Activated naive CD4-positive, alpha-beta T cell treated with anti-CD3 and anti-CD28 coated beads, Interleukin-2, amount 50 U/mL, for 24 hours (primary cell): ENCODE results near the gene PNMA1.

Experiments
- H3K27ac Mint-ChIP-seq: one replicate; pipeline ENCODE4 v1.8.0; 2021; ENCODE audit warnings: mild to moderate bottlenecking, mixed read lengths
- H3K27me3 Mint-ChIP-seq: one replicate; pipeline ENCODE4 v1.8.0; 2021; ENCODE audit warnings: mixed read lengths
- H3K36me3 Mint-ChIP-seq: one replicate; pipeline ENCODE4 v1.8.0; 2021; ENCODE audit warnings: mixed read lengths
- H3K4me1 Mint-ChIP-seq: one replicate; pipeline ENCODE4 v1.8.0; 2021; ENCODE audit warnings: mixed read lengths
- H3K4me3 Mint-ChIP-seq: one replicate; pipeline ENCODE4 v1.8.0; 2021; ENCODE audit warnings: mild to moderate bottlenecking, mixed read lengths
- H3K9me3 Mint-ChIP-seq: one replicate; pipeline ENCODE4 v1.8.0; 2021; ENCODE audit warnings: mixed read lengths

PNMA1 gene

DNA sequence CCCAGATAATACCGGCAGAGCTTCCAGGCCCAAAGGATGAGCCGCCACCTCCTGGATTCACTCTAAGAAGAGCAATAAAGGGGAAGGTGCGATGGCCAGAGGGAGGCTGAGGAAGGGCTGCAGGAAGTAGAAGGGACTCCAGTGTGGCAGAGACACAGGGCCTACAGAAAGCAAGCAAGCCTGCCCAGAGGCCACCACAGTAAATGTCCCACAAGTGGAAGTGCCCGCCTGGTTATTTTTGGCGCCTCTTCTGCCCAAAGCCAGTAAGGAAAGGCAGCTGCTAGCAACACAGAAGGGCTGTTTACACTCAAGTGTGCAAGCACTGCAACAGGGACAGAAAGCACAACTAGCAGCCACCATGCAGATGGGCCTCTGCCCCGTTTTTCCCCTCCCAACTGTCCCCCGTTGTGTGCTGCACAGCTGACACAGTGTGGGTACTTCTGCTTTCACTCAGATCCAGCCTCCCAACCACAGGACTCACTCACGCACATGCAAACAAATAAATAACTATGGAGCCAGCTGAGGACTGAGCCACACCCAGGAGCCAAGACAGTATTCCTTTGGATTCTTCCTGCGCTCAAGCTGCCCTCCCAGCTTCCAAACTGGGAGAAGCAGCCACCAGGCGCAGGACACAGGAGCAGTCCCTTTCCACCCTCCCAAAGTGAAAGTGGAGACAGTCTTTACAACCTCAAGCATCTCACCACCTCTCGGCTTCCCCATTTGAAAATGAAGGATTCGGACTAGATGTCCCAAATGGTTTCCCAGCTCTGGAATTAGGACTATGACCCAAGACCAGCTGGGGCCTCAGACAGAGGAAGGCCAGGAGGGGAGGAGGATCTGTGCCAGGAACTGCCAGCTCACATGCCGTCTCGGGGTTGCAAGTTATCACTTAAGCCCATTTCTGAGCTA, 40.0 kb upstream of the PNMA1 start:
- Mint-ChIP-seq H3K36me3 (no peaks in the 10 kb centered on the region), H3K4me3 (peak overlapping the region; percentile 94), H3K4me1 (peaks cover 89% of the 10 kb centered on the region), H3K27me3 (no peaks in the 10 kb centered on the region), H3K9me3 (no peaks in the 10 kb centered on the region), H3K27ac (peak overlapping the region; percentile 98)

DNA sequence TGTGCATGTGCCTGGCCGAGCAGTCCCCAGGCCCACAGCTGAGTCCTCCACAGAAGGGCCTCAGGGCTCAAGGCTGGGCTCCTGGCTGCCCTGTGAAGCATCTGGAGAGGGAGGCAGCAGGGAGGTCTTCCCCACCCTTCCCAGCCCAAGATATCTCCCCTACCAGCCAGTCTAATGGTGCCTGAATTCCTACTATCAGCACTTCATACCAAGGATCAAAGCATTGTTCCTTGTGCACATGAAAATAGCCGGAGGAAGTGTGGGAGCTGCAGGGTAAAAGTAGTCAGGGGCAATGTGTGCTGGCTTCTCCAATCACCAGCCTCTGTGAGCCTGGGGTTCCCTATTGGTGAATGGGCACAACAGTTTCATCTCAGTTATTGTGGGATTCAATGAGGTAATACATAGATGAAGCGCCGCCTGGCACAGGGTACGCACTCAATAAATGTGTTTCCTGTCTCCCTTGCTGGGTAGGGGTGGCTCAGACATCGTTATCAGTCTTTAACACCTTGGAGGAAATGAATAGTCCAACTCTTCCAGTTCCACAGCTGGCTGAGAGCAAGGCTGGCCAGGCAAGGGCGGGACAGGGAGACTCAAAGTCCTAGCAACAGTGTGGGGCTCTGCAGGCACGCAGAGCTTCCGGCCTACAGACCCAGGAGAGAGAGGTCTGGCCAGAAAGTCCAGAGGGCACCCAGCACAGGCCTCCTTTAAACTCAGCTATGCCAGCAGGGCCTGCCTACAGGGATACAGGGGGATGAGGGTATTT, 39.1 kb upstream of the PNMA1 start:
- Mint-ChIP-seq H3K9me3 (no peaks in the 10 kb centered on the region), H3K27me3 (no peaks in the 10 kb centered on the region), H3K4me1 (peaks cover 97% of the 10 kb centered on the region), H3K27ac (peak overlapping the region; percentile 98), H3K36me3 (no peaks in the 10 kb centered on the region), H3K4me3 (peak overlapping the region; percentile 94)

- Mint-ChIP-seq H3K4me3 (peak overlapping the region; percentile 94), H3K9me3 (no peaks in the 10 kb centered on the region), H3K4me1 (peaks cover 98% of the 10 kb centered on the region), H3K27me3 (no peaks in the 10 kb centered on the region), H3K36me3 (no peaks in the 10 kb centered on the region), H3K27ac (peak overlapping the region; percentile 95)
Observed at GRCh38 chr14:73752297-73752992, 38.3 kb upstream of the PNMA1 start.

GRCh38 chr14:73751157-73751691, 37.0 kb upstream of the PNMA1 start:
- Mint-ChIP-seq H3K36me3 (no peaks in the 10 kb centered on the region), H3K4me3 (no peak overlapping the region), H3K27me3 (no peaks in the 10 kb centered on the region), H3K9me3 (no peaks in the 10 kb centered on the region), H3K4me1 (peaks cover 97% of the 10 kb centered on the region), H3K27ac (peak overlapping the region; percentile 14)

- Mint-ChIP-seq H3K4me1 (peaks cover 95% of the 10 kb centered on the region), H3K27ac (peak overlapping the region; percentile 12), H3K27me3 (no peaks in the 10 kb centered on the region), H3K4me3 (no peak overlapping the region), H3K36me3 (no peaks in the 10 kb centered on the region), H3K9me3 (no peaks in the 10 kb centered on the region)
Observed at GRCh38 chr14:73750531-73750901, 36.3 kb upstream of the PNMA1 start.

GRCh38 chr14:73749706-73750530, 35.7 kb upstream of the PNMA1 start:
- Mint-ChIP-seq H3K27me3 (no peaks in the 10 kb centered on the region), H3K36me3 (no peaks in the 10 kb centered on the region), H3K9me3 (no peaks in the 10 kb centered on the region), H3K4me3 (no peak overlapping the region), H3K4me1 (peaks cover 95% of the 10 kb centered on the region), H3K27ac (no peak overlapping the region)

DNA sequence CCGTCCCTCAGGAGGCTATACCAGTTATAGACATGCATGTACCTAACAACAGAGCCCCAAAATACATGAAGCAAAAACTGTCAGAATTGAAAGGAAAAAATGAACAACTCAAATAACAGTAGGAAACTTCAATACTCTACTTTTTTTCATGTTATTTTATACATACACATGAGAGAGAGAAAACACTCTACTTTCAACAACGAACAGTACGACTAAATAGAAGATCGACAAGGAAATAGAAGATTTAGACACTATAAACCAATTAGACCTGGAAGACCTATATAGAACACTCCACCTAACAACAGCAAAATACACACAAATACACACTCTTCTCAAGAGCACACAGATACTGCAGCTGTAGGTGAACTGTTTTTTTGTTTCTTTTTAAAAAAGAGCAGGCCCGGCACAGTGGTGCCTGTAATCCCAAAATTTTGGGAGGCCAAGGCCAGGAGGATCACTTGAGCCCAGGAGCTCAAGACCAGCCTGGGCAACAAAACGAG, 34.7 kb upstream of the PNMA1 start:
- H3K9me3 Mint-ChIP-seq: no peaks in the 10 kb centered on the region
- peak overlapping the region; percentile 48 for H3K4me3 Mint-ChIP-seq
- peaks cover 95% of the 10 kb centered on the region for H3K4me1 Mint-ChIP-seq
- H3K27me3 Mint-ChIP-seq: no peaks in the 10 kb centered on the region
- H3K27ac Mint-ChIP-seq: peak overlapping the region; percentile 47
- no peaks in the 10 kb centered on the region for H3K36me3 Mint-ChIP-seq

DNA sequence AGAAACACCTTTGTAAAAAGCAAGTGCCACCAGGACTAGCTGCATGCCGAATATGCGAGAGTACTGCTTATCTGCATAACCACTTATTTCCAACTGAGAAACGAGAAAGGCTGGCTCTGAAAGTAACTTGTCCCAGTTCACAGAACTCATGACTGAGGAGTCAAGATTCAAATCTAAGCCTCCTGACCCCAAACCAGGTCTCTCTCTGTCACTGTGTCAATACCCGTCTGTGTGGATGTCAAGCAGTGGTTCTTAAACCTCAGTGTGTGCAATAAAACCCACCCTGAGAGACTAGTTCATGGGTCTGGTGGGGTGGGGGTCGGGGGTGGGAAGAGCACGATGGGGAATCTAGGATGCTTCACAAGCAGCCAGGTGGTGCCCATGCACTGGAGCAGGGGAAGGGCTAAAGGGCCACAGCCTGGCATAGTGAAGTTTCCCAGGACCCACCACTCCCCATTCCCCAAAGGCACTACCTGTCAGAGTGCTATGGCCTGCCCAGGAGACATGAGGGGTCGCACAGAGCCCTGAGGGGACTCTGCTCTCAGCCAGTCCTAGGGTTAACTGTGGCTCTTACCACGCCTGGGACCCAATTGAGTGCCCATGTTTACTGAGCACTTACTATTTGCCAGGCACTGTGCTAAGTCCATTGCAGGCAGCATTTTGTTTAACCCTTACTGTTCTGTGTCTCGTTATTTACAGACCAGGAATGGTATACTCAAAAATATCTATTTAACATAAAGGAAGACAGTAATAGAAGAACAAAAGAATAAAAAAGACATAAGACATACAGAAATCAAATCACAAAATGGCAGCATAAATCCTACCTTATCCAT, 33.4 kb upstream of the PNMA1 start:
- Mint-ChIP-seq H3K4me3 (peak overlapping the region; percentile 42), H3K36me3 (no peaks in the 10 kb centered on the region), H3K4me1 (peaks cover 95% of the 10 kb centered on the region), H3K27ac (peak overlapping the region; percentile 97), H3K9me3 (no peaks in the 10 kb centered on the region), H3K27me3 (no peaks in the 10 kb centered on the region)

GRCh38 chr14:73746520-73747378, 32.6 kb upstream of the PNMA1 start:
- no peaks in the 10 kb centered on the region for H3K27me3 Mint-ChIP-seq
- H3K4me3 Mint-ChIP-seq: peak overlapping the region; percentile 23

GRCh38 chr14:73745571-73746519, 31.7 kb upstream of the PNMA1 start:
- Mint-ChIP-seq H3K9me3 (no peaks in the 10 kb centered on the region), H3K4me3 (no peak overlapping the region), H3K27me3 (no peaks in the 10 kb centered on the region), H3K27ac (peak overlapping the region; percentile 80), H3K36me3 (no peaks in the 10 kb centered on the region), H3K4me1 (peaks cover 96% of the 10 kb centered on the region)

More at GRCh38 chr14:73746520-73747378, 32.6 kb upstream of the PNMA1 start:
- H3K36me3 Mint-ChIP-seq: no peaks in the 10 kb centered on the region
- H3K27ac Mint-ChIP-seq: peak overlapping the region; percentile 97
- peaks cover 95% of the 10 kb centered on the region for H3K4me1 Mint-ChIP-seq
- H3K9me3 Mint-ChIP-seq: no peaks in the 10 kb centered on the region

DNA sequence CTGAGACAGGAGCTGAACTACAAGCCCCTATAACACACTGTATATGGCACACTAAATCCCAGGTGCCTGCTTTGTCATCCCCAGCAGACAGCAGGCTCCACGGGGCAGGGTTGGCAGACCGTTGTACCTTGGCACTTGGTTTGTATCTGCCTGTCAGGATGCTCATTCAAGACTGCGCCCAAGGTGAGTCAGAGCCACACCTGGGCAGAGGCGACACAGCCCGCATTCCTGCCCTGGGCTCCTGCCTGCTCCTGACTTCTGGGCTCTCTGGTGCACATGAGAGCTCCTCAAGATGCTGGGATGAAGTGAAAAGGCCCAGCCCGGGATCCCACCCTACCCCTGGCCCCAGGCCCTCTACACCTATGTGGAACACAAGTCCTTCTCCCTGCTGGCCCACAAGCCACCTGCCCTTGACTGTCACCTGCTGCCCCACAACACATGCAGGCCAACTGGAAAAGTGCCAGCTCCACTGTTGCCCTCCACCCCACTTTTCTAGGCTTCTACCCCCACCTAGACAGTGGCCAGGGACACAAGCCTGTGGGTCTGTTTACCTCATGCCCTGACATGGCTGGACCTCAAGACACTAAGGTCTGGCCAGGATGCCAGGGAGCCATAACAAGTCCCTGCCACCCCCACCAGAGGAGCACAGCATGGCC, 30.8 kb upstream of the PNMA1 start:
- H3K27ac Mint-ChIP-seq: peak overlapping the region; percentile 94
- peaks cover 96% of the 10 kb centered on the region for H3K4me1 Mint-ChIP-seq

More for the DNA sequence above, 30.8 kb upstream of the PNMA1 start:
- no peaks in the 10 kb centered on the region for H3K9me3 Mint-ChIP-seq
- no peaks in the 10 kb centered on the region for H3K36me3 Mint-ChIP-seq
- H3K27me3 Mint-ChIP-seq: no peaks in the 10 kb centered on the region
- H3K4me3 Mint-ChIP-seq: peak overlapping the region; percentile 82
